Measurements from ENCODE around the gene RITA1. TPM values are rescaled to one million over a fixed set of nuclear protein-coding genes. Genes with fewer than 3 reads are reported as not detected.
A peak's percentile ranks its signal among the peaks of the same experiment; 100 is the strongest.

Gene RITA1
- total and polyA plus RNA-seq, 10 of the 15 experiments (the other 5 are each of a cell fraction or from before 2014, with no cell fraction given): 2.3 to 39.9 (median 24.8) TPM

DNA sequence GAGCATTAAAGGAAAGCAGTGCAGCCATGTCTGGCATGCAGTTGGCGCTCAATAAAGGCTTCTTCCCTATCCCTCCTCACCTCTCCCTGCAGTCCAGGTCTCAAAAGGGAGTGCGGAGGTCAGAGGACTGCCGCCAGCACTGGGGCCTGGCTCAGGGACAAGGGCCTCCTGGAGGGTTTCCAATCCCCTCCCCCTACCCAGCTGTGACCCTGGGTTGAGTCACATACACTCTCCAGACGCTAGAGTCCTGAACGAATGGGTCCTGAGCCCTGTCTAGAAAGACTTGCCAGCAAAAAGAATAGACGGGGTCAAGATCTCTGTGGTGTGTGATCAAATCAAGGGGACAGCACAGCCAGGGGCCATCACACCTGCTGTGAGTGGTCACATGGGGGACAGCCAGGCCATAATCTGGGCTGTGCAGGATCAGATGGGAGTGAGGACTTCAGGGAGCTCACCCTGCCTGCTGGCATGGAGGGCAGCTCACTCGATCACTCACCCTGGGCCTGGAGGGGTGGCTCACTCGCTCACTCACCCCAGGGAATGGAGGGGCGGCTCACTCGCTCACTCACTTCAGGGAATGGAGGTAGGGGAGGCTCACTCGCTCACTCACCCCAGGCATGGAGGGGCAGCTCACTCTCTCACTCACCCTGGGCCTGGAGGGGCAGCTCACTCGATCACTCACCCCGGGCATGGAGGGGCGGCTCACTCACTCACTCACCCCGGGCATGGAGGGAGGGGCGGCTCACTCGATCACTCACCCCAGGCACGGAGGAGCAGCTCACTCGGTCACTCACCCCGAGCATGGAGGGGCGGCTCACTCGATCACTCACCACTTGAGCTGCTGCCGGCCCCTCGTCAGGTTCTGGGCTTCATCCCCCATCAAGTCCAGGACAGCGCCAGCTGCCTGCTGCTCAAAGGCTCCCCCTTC lies 23.2 kb upstream of the RITA1 start:
- Histone ChIP-seq H2AFZ (ENCODE audit: control insufficient read depth, low read depth, low read length) (no peak overlapping the region), H3K27ac (ENCODE audit: control insufficient read depth, insufficient read depth) (no peak overlapping the region), H3K9me3 (replicated peaks; ENCODE audit: control insufficient read depth, insufficient read depth, low read length) (no peaks in the 10 kb centered on the region), H4K20me1 (ENCODE audit: control insufficient read depth, insufficient read depth) (no peaks in the 10 kb centered on the region; the same call in 1 of the 2 replicates), H3K4me2 (ENCODE audit: control insufficient read depth, insufficient read depth) (no peak overlapping the region), H3K4me3 (no peak overlapping the region), H3K36me3 (ENCODE audit: control insufficient read depth in 2 of 2, insufficient read depth in 2 of 2, low read length in 1 of 2) (peaks cover 21 to 41% of the 10 kb centered on the region in 2 experiments; a peak in 3 of 4 replicates), H3K9ac (ENCODE audit: control insufficient read depth, insufficient read depth, low read length) (no peak overlapping the region), H3K27me3 (replicated peaks in 1 of 2; ENCODE audit: control insufficient read depth in 2 of 2, insufficient read depth in 2 of 2, low read length in 1 of 2) (no peaks in the 10 kb centered on the region), H3K79me2 (ENCODE audit: control insufficient read depth, insufficient read depth, low read length) (no peaks in the 10 kb centered on the region), H3K4me1 (ENCODE audit: control insufficient read depth, insufficient read depth, low read length) (no peaks in the 10 kb centered on the region)
- ATAC-seq: no peak
- RAD21 ChIA-PET (ENCODE audit: unreplicated experiment): no interaction called here
- SMC1A ChIA-PET (ENCODE audit: uncharacterized antibody, unreplicated experiment): no interaction called here
- TF ChIP-seq, protein P1, sequence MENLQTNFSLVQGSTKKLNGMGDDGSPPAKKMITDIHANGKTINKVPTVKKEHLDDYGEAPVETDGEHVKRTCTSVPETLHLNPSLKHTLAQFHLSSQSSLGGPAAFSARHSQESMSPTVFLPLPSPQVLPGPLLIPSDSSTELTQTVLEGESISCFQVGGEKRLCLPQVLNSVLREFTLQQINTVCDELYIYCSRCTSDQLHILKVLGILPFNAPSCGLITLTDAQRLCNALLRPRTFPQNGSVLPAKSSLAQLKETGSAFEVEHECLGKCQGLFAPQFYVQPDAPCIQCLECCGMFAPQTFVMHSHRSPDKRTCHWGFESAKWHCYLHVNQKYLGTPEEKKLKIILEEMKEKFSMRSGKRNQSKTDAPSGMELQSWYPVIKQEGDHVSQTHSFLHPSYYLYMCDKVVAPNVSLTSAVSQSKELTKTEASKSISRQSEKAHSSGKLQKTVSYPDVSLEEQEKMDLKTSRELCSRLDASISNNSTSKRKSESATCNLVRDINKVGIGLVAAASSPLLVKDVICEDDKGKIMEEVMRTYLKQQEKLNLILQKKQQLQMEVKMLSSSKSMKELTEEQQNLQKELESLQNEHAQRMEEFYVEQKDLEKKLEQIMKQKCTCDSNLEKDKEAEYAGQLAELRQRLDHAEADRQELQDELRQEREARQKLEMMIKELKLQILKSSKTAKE (IDR thresholded peaks at IDR 0.05; ENCODE audit: low read depth, poor library complexity, severe bottlenecking): no peak
- TF ChIP-seq TARDBP (IDR thresholded peaks at IDR 0.05; ENCODE audit: borderline replicate concordance) (0 out of 2 replicates have a peak, but pooled peaks have one; percentile 18), HDAC6 (IDR thresholded peaks at IDR 0.05; ENCODE audit: unreplicated experiment) (no peak), CREM (IDR thresholded peaks at IDR 0.05; ENCODE audit: low read depth) (no peak), TCF3 (IDR thresholded peaks at IDR 0.05; ENCODE audit: borderline replicate concordance, insufficient read depth, low read depth, low read length) (0 out of 2 replicates have a peak, but pooled peaks have one; percentile 40), POLR2AphosphoS5 (IDR thresholded peaks at IDR 0.05; ENCODE audit: low read length) (0 out of 2 replicates have a peak, but pooled peaks have one; percentile 19), POLR2A (IDR thresholded peaks at IDR 0.05; ENCODE audit: low read depth, low read length) (peak; percentile 38; the same call in 1 of the 2 replicates), BCL11A (IDR thresholded peaks at IDR 0.05; ENCODE audit: low read depth, low read length) (no peak), BHLHE40 (IDR thresholded peaks at IDR 0.05; ENCODE audit: borderline replicate concordance in 1 of 2, low read depth in 2 of 2, low read length in 1 of 2) (no peak), BCL3 (IDR thresholded peaks at IDR 0.05; ENCODE audit: borderline replicate concordance, insufficient read depth, low read depth, low read length, poor library complexity, severe bottlenecking) (peak; percentile 47), EED (IDR thresholded peaks at IDR 0.05; ENCODE audit: low read depth) (no peak), KLF5 (IDR thresholded peaks at IDR 0.05; ENCODE audit: partially characterized antibody) (no peak)
- TF ChIP-seq, protein P2, sequence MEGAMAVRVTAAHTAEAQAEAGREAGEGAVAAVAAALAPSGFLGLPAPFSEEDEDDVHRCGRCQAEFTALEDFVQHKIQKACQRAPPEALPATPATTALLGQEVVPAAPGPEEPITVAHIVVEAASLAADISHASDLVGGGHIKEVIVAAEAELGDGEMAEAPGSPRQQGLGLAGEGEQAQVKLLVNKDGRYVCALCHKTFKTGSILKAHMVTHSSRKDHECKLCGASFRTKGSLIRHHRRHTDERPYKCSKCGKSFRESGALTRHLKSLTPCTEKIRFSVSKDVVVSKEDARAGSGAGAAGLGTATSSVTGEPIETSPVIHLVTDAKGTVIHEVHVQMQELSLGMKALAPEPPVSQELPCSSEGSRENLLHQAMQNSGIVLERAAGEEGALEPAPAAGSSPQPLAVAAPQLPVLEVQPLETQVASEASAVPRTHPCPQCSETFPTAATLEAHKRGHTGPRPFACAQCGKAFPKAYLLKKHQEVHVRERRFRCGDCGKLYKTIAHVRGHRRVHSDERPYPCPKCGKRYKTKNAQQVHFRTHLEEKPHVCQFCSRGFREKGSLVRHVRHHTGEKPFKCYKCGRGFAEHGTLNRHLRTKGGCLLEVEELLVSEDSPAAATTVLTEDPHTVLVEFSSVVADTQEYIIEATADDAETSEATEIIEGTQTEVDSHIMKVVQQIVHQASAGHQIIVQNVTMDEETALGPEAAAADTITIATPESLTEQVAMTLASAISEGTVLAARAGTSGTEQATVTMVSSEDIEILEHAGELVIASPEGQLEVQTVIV (IDR thresholded peaks at IDR 0.05; ENCODE audit: borderline replicate concordance, partially characterized antibody): no peak
- CTCF ChIA-PET: no interaction called here
- POLR2A ChIA-PET: no interaction called here
- no peak for DNase-seq (ENCODE audit: low read depth, low spot score)
- 88% methylated on average over 25 of the region's 25 CpGs for WGBS (ENCODE audit: insufficient coverage, insufficient replicate concordance, low lambda C conversion rate, missing lambda C conversion rate)
- in situ Hi-C loops (cut with MboI) (no loop called here), intact Hi-C loops (cut with micrococcal nuclease; ENCODE audit: unreplicated experiment) (no loop called here)
- FAIRE-seq: no peak
- BruUV-seq (replicated peaks): no TSS peak
